ENCODE results near the gene FOXP1. TPM values are rescaled to one million over a fixed set of nuclear protein-coding genes. Genes with fewer than 3 reads are reported as not detected.

The FOXP1 gene
- total and polyA plus RNA-seq, 9 of the 15 experiments (the other 6 are each of a cell fraction or from before 2014, with no cell fraction given), result 7.7 to 34.5 (median 13.7) TPM

GRCh38 chr3:71355862-71356261, 227.7 kb downstream of the FOXP1 start (continued):
- TF ChIP-seq U2AF1 (optimal IDR thresholded peaks at IDR 0.05; ENCODE audit: low read depth, low read length) (no peak), POLR2B (IDR thresholded peaks at IDR 0.05; ENCODE audit: low read depth, partially characterized antibody) (no peak), TEAD2 (tag; IDR thresholded peaks at IDR 0.05) (no peak), PCBP2 (IDR thresholded peaks at IDR 0.05; ENCODE audit: low read depth, low read length, poor library complexity, severe bottlenecking) (no peak), ZNF316 (IDR thresholded peaks at IDR 0.05) (peak; percentile 71)

GRCh38 chr3:71355037-71355436, 228.5 kb downstream of the FOXP1 start:
- no peak for FAIRE-seq
- no peak for DNase-seq (ENCODE audit: extremely low read depth in 1 of 4, low spot score in 3 of 4)
- no peaks in the 10 kb centered on the region for H4K20me1 ChIP-seq (replicated peaks; ENCODE audit: control insufficient read depth, insufficient read depth, low read length)
- ChIA-PET CTCF (ENCODE audit: low intra/inter-chr PET ratio) (no interaction called here), POLR2A (interaction anchor here (1.1 kb wide), 1 partner anchor 14 kb away, joined by 4 read pairs; no protein-coding TSS in a partner anchor)
- no peaks in the 10 kb centered on the region for H3K9me1 ChIP-seq (ENCODE audit: control insufficient read depth, insufficient read depth, low read length)
- no peak overlapping the region for H3K4me2 ChIP-seq (ENCODE audit: insufficient read depth, low read length)
- TF ChIP-seq CCNT2 (IDR thresholded peaks at IDR 0.05; ENCODE audit: borderline replicate concordance, extremely low read depth, insufficient read length, low read depth, low read length) (no peak), JUNB (CRISPR knock-in tag; conservative IDR thresholded peaks at IDR 0.05) (no peak), SMAD4 (CRISPR knock-in tag; conservative IDR thresholded peaks at IDR 0.05) (no peak), ZNF217 (CRISPR knock-in tag; IDR thresholded peaks at IDR 0.05) (no peak), STAT5B (CRISPR knock-in tag; IDR thresholded peaks at IDR 0.05) (no peak), RUNX1 (IDR thresholded peaks at IDR 0.05; ENCODE audit: low read depth) (no peak), THAP7 (CRISPR knock-in tag; IDR thresholded peaks at IDR 0.05) (no peak), POLR2AphosphoS2 (IDR thresholded peaks at IDR 0.05; ENCODE audit: low read length) (no peak), ZBTB26 (CRISPR knock-in tag; IDR thresholded peaks at IDR 0.05) (no peak), NONO (IDR thresholded peaks at IDR 0.05; ENCODE audit: low read depth in 2 of 2, low read length in 1 of 2) (no peak), RFX1 (IDR thresholded peaks at IDR 0.05) (no peak)
- H3K4me1 ChIP-seq (replicated peaks in 1 of 2; ENCODE audit: control insufficient read depth in 2 of 2, insufficient read depth in 2 of 2, low read length in 2 of 2), result no peaks in the 10 kb centered on the region
- ATAC-seq, result no peak
- H3K27ac ChIP-seq (ENCODE audit: extremely low read depth, low read depth, low read length), result no peak overlapping the region
- no peak overlapping the region for H2AFZ ChIP-seq (ENCODE audit: low read depth, low read length)
- no peaks in the 10 kb centered on the region for H3K9me3 ChIP-seq (replicated peaks; ENCODE audit: control insufficient read depth, insufficient read depth, low read depth, low read length)
- no peaks in the 10 kb centered on the region for H3K79me2 ChIP-seq (ENCODE audit: control insufficient read depth, insufficient read depth, low read length)
- 72% methylated on average over 5 of the region's 5 CpGs for WGBS (ENCODE audit: insufficient coverage, low coverage, missing lambda C conversion rate)
- H3K9ac ChIP-seq (ENCODE audit: insufficient read depth in 1 of 2, low read depth in 2 of 2, low read length in 2 of 2), result no peak overlapping the region
- in situ Hi-C loops (cut with MboI), result no loop called here
- intact Hi-C loops (cut with micrococcal nuclease), result no loop called here
- no TSS peak for BruUV-seq (replicated peaks)
- H3K27me3 ChIP-seq (ENCODE audit: control insufficient read depth in 2 of 2, insufficient read depth in 2 of 2, low read length in 2 of 2), result no peaks in the 10 kb centered on the region
- H3K36me3 ChIP-seq (ENCODE audit: control insufficient read depth, insufficient read depth, low read length), result no peaks in the 10 kb centered on the region
- H3K4me3 ChIP-seq, result no peak overlapping the region
